PC-9 (cell line): ENCODE data around the gene TSPAN31. TPM values are rescaled to one million over a fixed set of nuclear protein-coding genes. Genes with fewer than 3 reads are reported as not detected.

Experiments
- BruUV-seq: library from RNA; stranded (reverse); fragments of 400-500 nt; replicated peaks from 2 replicates; lab custom pipeline; 2021; lab: Mats Ljungman, UMichigan
- CTCF ChIA-PET: fragments of 300-600 bp; sonication (Branson Sonifier 250); formaldehyde crosslinking; loops from one replicate; lab custom pipeline; 2022; ENCODE audit warnings: antibody characterized with exemption; lab: Charles Lee
- POLR2A ChIA-PET: fragments of 300-600 bp; sonication (Branson Sonifier 250); formaldehyde crosslinking; loops from one replicate; lab custom pipeline; 2022; ENCODE audit warnings: antibody characterized with exemption; ENCODE audit not compliant: unreplicated experiment; lab: Charles Lee
- DNase-seq, 2 experiments: peaks; one replicate each; pipeline versions ENCODE4 v3.0.0 to v3.0.0-alpha.2; 2015 to 2022; ENCODE audit warnings: mixed read lengths in 1 of 2
- H2AFZ ChIP-seq: fragments of 200-600 bp; sonication (generic); 2 replicates; pipeline ENCODE4 v1.8.1; 2017; ENCODE audit warnings: antibody characterized with exemption
- H3F3A ChIP-seq: fragments of 200-600 bp; sonication (generic); 2 replicates; pipeline ENCODE4 v1.8.1; 2017; ENCODE audit warnings: antibody characterized with exemption, mild to moderate bottlenecking, low read depth; ENCODE audit not compliant: insufficient read depth
- H3K27ac ChIP-seq: fragments of 200-600 bp; sonication (generic); 2 replicates; pipeline ENCODE4 v1.6.1; 2016; ENCODE audit warnings: mixed run types
- H3K27me3 ChIP-seq: fragments of 200-600 bp; sonication (generic); 2 replicates; pipeline ENCODE4 v1.6.1; 2016; ENCODE audit warnings: low read depth, mixed run types; ENCODE audit not compliant: insufficient read depth
- H3K36me3 ChIP-seq: fragments of 200-600 bp; sonication (generic); 2 replicates; pipeline ENCODE4 v1.6.1; 2016; ENCODE audit warnings: low read depth, mixed run types
- H3K4me1 ChIP-seq: fragments of 200-600 bp; sonication (generic); replicated peaks from 2 replicates; pipeline ENCODE4 v1.6.1; 2016; ENCODE audit warnings: mixed run types; ENCODE audit not compliant: insufficient read depth
- H3K4me2 ChIP-seq: fragments of 200-600 bp; sonication (generic); 2 replicates; pipeline ENCODE4 v1.6.1; 2017; ENCODE audit warnings: mixed run types
- H3K4me3 ChIP-seq: fragments of 200-600 bp; sonication (generic); 2 replicates; pipeline ENCODE4 v1.6.1; 2016; ENCODE audit warnings: mixed run types
- H3K79me2 ChIP-seq: fragments of 200-600 bp; sonication (generic); 2 replicates; pipeline ENCODE4 v1.6.1; 2017; ENCODE audit warnings: low read depth, mixed run types
- H3K9me2 ChIP-seq: fragments of 200-600 bp; sonication (generic); 2 replicates; pipeline ENCODE4 v1.8.1; 2017; ENCODE audit warnings: mild to moderate bottlenecking; ENCODE audit not compliant: insufficient read depth
- H3K9me3 ChIP-seq: fragments of 200-600 bp; sonication (generic); 2 replicates; pipeline ENCODE4 v1.8.1; 2016; ENCODE audit warnings: low read depth; ENCODE audit not compliant: insufficient read depth
- H4K20me1 ChIP-seq: fragments of 200-600 bp; sonication (generic); 2 replicates; pipeline ENCODE4 v1.8.1; 2017; ENCODE audit not compliant: insufficient read depth
- EZH2 ChIP-seq: fragments of 200-600 bp; sonication (generic); IDR thresholded peaks from 2 replicates; pipeline ENCODE4 v1.8.0; 2017; ENCODE audit warnings: antibody characterized with exemption, low read depth
- intact Hi-C: fragments of 100-400 bp; cut with micrococcal nuclease; formaldehyde crosslinking; loops from one replicate; pipeline ENCODE4 v1.10.0; 2022; ENCODE audit not compliant: unreplicated experiment
- total RNA-seq: library from RNA; stranded (reverse); gene quantifications from 2 replicates; pipeline ENCODE4 v1.2.3, GENCODE V29; 2021
- TF ChIP-seq, protein P1 (sequence below): fragments of 200-600 bp; sonication (generic); conservative IDR thresholded peaks from 2 replicates; pipeline ENCODE4 v1.6.1; 2017; ENCODE audit warnings: mixed run types, antibody characterized with exemption, mild to moderate bottlenecking, moderate library complexity

The TSPAN31 gene
- total RNA-seq, 1 experiment from 2014 or later, result 18.2 TPM

DNA sequence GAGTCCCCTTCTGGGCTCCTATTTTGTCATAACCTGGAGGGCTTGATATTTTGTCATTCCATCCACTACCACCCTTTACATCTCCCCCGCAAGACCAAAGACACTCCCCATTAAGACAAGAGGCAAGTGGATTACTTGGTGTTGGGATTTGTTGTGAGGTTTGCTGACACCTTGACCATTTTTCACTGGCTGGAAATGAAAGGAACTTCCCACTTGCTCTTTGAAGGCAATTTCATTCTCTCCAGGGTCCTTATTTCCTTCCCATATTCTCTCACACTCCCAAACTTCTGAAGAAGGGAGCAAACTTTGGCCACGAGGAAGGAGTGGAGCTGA lies 21.2 kb upstream of the TSPAN31 start:
- no peaks in the 10 kb centered on the region for H3K36me3 ChIP-seq
- no peak overlapping the region for H2AFZ ChIP-seq
- H4K20me1 ChIP-seq, result no peaks in the 10 kb centered on the region
- no peaks in the 10 kb centered on the region for H3K27me3 ChIP-seq
- H3K27ac ChIP-seq, result no peak overlapping the region
- no peaks in the 10 kb centered on the region for H3K9me3 ChIP-seq
- H3F3A ChIP-seq, result no peaks in the 10 kb centered on the region
- TF ChIP-seq, protein P1, sequence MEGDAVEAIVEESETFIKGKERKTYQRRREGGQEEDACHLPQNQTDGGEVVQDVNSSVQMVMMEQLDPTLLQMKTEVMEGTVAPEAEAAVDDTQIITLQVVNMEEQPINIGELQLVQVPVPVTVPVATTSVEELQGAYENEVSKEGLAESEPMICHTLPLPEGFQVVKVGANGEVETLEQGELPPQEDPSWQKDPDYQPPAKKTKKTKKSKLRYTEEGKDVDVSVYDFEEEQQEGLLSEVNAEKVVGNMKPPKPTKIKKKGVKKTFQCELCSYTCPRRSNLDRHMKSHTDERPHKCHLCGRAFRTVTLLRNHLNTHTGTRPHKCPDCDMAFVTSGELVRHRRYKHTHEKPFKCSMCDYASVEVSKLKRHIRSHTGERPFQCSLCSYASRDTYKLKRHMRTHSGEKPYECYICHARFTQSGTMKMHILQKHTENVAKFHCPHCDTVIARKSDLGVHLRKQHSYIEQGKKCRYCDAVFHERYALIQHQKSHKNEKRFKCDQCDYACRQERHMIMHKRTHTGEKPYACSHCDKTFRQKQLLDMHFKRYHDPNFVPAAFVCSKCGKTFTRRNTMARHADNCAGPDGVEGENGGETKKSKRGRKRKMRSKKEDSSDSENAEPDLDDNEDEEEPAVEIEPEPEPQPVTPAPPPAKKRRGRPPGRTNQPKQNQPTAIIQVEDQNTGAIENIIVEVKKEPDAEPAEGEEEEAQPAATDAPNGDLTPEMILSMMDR, result no peak
- TF ChIP-seq EZH2, result no peak
- H3K79me2 ChIP-seq, result no peaks in the 10 kb centered on the region
- POLR2A ChIA-PET, result no interaction called here
- H3K9me2 ChIP-seq, result no peaks in the 10 kb centered on the region
- intact Hi-C loops, result loop anchor here (10.0 kb wide), 1 partner anchor 129 kb away; the partner anchor contains the start of gene PIP4K2C
- no peak overlapping the region for H3K4me2 ChIP-seq
- no TSS peak for BruUV-seq
- DNase-seq, result no peak
- H3K4me1 ChIP-seq, result no peaks in the 10 kb centered on the region
- no peak overlapping the region for H3K4me3 ChIP-seq
- CTCF ChIA-PET, result no interaction called here

DNA sequence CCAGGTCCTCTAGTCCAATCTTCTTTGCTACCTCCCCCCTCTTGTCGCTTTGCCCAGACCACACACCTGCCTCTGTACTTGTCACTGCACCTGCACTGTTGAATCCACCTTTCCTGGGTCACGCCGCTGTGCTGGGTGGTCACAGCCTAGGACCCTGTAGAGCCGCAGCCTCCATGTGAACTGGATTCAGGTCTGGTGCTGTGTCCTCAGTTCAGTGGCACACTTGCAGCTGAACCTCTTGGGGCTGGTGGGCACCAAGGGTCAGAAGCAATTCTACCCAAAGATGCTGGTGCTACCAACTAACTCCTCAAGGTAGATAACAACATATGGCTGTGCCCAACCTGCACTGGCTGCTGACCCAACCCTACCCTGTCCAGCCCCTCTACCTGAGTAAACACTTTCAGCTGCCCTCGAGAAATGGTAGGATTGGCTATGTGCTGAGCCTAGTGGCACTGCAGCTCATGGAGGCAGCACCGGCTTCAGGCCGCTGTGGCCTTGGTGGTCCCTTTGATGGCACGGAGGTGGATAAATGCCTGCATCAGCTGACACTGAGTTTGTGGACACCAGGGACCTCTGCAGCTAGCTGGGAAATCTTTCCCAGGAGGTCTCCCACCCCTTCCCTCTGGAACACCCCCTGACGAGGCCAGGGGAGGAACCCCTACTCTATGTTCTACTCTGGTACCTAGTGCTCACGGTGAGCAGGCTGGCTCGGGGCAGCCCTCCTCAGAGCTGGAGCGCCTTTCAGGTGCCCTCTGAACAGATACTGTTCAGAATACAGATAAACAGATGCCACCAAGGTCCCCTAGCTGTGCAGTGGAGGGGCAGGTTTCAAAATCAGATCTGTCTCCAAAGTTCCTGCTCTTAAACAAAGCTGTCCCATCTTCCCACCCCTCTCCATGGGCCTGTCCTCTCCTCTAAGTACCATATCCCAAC lies 20.6 kb upstream of the TSPAN31 start:
- BruUV-seq, result no TSS peak
- Histone ChIP-seq H3K9me3 (no peaks in the 10 kb centered on the region), H2AFZ (no peak overlapping the region), H3K27me3 (no peaks in the 10 kb centered on the region), H3K36me3 (no peaks in the 10 kb centered on the region), H3K9me2 (no peaks in the 10 kb centered on the region), H3K4me2 (no peak overlapping the region), H3K27ac (no peak overlapping the region), H4K20me1 (no peaks in the 10 kb centered on the region), H3K4me3 (no peak overlapping the region), H3F3A (no peaks in the 10 kb centered on the region), H3K4me1 (no peaks in the 10 kb centered on the region), H3K79me2 (no peaks in the 10 kb centered on the region)
- intact Hi-C loops, result loop anchor here (10.0 kb wide), 1 partner anchor 129 kb away; the partner anchor contains the start of gene PIP4K2C
- CTCF ChIA-PET, result no interaction called here
- POLR2A ChIA-PET, result no interaction called here
- DNase-seq, result no peak
- TF ChIP-seq, protein P1, result no peak
- TF ChIP-seq EZH2, result no peak

DNA sequence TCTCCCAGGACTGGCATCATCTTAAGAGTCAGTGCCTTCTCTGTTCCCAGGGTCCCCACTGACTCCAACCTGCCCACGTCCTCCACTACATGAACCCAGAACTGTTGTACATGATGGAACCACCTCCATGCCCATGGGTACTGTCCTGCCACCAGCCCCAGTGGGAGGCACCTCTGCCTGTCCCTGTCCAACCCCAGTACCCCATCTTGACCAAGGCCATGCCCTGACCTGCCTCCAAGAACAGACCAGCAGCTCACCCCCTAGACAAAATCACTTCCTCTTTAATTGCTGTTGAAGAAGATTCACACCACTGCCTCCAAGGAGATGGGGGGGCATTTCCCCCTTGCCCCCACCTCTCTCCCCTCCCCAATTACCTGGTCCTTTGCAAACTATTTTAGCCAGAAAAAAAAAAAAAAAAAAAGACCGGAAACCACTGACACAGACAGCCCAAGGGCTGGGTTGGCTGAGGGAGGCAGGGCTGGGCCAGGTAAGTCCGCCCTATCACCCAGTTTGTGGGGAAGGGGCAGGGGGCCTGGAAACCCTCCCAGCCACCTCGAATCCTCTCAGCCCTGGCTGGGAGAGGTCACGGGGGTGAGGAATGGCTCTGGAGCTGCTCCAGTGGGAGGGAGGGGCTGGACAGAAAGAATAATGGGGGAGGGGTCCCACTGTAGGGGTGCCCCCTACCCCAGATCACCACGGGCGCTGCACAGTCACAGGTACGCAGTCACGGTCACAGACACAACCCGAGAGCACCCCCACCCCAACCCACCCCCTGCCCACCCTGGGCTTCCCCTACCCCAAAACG lies 19.7 kb upstream of the TSPAN31 start:
- DNase-seq, result no peak
- no peaks in the 10 kb centered on the region for H3K9me3 ChIP-seq
- H3K4me3 ChIP-seq, result no peak overlapping the region
- BruUV-seq, result no TSS peak
- intact Hi-C loops, result loop anchor here (10.0 kb wide), 1 partner anchor 130 kb away; the partner anchor contains the start of gene PIP4K2C
- H3F3A ChIP-seq, result no peaks in the 10 kb centered on the region
- no peaks in the 10 kb centered on the region for H4K20me1 ChIP-seq
- H3K9me2 ChIP-seq, result no peaks in the 10 kb centered on the region
- no peaks in the 10 kb centered on the region; the same call in 1 of the 2 replicates for H3K27me3 ChIP-seq
- H3K79me2 ChIP-seq, result no peaks in the 10 kb centered on the region
- H3K27ac ChIP-seq, result no peak overlapping the region
- no peaks in the 10 kb centered on the region for H3K4me1 ChIP-seq
- CTCF ChIA-PET, result interaction anchor here (1.0 kb wide), 1 partner anchor 142 kb away, joined by 5 read pairs; no protein-coding TSS in a partner anchor
- no peak for TF ChIP-seq EZH2
- TF ChIP-seq, protein P1, result no peak
- H3K36me3 ChIP-seq, result no peaks in the 10 kb centered on the region
- no peak overlapping the region for H3K4me2 ChIP-seq
- POLR2A ChIA-PET, result interaction anchor here (0.6 kb wide), 1 partner anchor 11 kb away, joined by 3 read pairs; no protein-coding TSS in a partner anchor
- H2AFZ ChIP-seq, result no peak overlapping the region
